Measurements from ENCODE around the gene LIPT1.
A peak's percentile ranks its signal among the peaks of the same experiment; 100 is the strongest.

- TF ChIP-seq, protein P1, sequence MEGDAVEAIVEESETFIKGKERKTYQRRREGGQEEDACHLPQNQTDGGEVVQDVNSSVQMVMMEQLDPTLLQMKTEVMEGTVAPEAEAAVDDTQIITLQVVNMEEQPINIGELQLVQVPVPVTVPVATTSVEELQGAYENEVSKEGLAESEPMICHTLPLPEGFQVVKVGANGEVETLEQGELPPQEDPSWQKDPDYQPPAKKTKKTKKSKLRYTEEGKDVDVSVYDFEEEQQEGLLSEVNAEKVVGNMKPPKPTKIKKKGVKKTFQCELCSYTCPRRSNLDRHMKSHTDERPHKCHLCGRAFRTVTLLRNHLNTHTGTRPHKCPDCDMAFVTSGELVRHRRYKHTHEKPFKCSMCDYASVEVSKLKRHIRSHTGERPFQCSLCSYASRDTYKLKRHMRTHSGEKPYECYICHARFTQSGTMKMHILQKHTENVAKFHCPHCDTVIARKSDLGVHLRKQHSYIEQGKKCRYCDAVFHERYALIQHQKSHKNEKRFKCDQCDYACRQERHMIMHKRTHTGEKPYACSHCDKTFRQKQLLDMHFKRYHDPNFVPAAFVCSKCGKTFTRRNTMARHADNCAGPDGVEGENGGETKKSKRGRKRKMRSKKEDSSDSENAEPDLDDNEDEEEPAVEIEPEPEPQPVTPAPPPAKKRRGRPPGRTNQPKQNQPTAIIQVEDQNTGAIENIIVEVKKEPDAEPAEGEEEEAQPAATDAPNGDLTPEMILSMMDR (IDR thresholded peaks at IDR 0.05; ENCODE audit: low read depth, low read length), result 0 out of 2 replicates have a peak, but pooled peaks have one; percentile 5
- TF ChIP-seq EZH2phosphoT487 (IDR thresholded peaks at IDR 0.05; ENCODE audit: low read depth), result no peak
Observed at GRCh38 chr2:99198103-99198841, 43.5 kb downstream of the LIPT1 start.

All from OCI-LY3 (cell line).